H1 (cell line): Measurements from ENCODE around the gene PKD1L1. TPM values are rescaled to one million over a fixed set of nuclear protein-coding genes. Genes with fewer than 3 reads are reported as not detected.

Source experiments
- CTCF ChIA-PET: fragments of 300-600 bp; sonication (Branson Sonifier 250); formaldehyde crosslinking; loops from one replicate; lab custom pipeline; 2021; ENCODE audit not compliant: partially characterized antibody; lab: Charles Lee
- POLR2A ChIA-PET: fragments of 300-600 bp; sonication (Branson Sonifier 250); formaldehyde crosslinking; loops from one replicate; lab custom pipeline; 2021; ENCODE audit warnings: inconsistent platforms; ENCODE audit not compliant: partially characterized antibody; lab: Charles Lee
- DNase-seq, 2 experiments: peaks; one replicate each; pipeline versions ENCODE4 v3.0.0 to v3.0.0-alpha.2; 2010 to 2022; ENCODE audit warnings: low spot score in 2 of 2, low read depth in 1 of 2, mixed read lengths in 1 of 2
- FAIRE-seq: peaks from 2 replicates; lab custom pipeline; 2011; peaks lifted over from hg19 to GRCh38; lab: Jason Lieb, UNC
- H2AFZ ChIP-seq: 2 replicates; pipeline ENCODE4 v1.8.1; 2012; ENCODE audit warnings: low read length, inconsistent platforms
- H2AK5ac ChIP-seq: 2 replicates; pipeline ENCODE4 v1.6.1; 2013; ENCODE audit warnings: low read depth, low read length
- H2BK120ac ChIP-seq: replicated peaks from 2 replicates; pipeline ENCODE3; 2013; ENCODE audit warnings: low read depth, low read length, inconsistent platforms
- H2BK12ac ChIP-seq: 2 replicates; pipeline ENCODE4 v1.6.1; 2013; ENCODE audit warnings: low read depth, low read length
- H2BK15ac ChIP-seq: 2 replicates; pipeline ENCODE4 v1.6.1; 2013; ENCODE audit warnings: low read length
- H2BK20ac ChIP-seq: 2 replicates; pipeline ENCODE4 v1.6.1; 2013; ENCODE audit warnings: low read length
- H2BK5ac ChIP-seq: 2 replicates; pipeline ENCODE4 v1.6.1; 2013; ENCODE audit warnings: low read depth, low read length
- H3K14ac ChIP-seq: 2 replicates; pipeline ENCODE4 v1.6.1; 2013; ENCODE audit warnings: inconsistent platforms; ENCODE audit not compliant: insufficient read length
- H3K18ac ChIP-seq: 2 replicates; pipeline ENCODE4 v1.6.1; 2013; ENCODE audit warnings: low read length; ENCODE audit errors: extremely low read depth
- H3K23ac ChIP-seq: 2 replicates; pipeline ENCODE4 v1.6.1; 2013; ENCODE audit warnings: inconsistent platforms; ENCODE audit not compliant: insufficient read length
- H3K23me2 ChIP-seq: 2 replicates; pipeline ENCODE4 v1.6.1; 2013; ENCODE audit warnings: low read depth, low read length
- H3K27ac ChIP-seq: 2 replicates; pipeline ENCODE4 v1.6.1; 2011; ENCODE audit warnings: low read depth, low read length, inconsistent platforms
- H3K27me3 ChIP-seq, 4 experiments: replicated peaks in 1 of 4; 1 replicate in 1 of 4; 2 replicates in 3 of 4; pipeline versions ENCODE4 v1.6.1 to v1.8.1; 2011 to 2013; ENCODE audit warnings: low read length in 3 of 4, mild to moderate bottlenecking in 3 of 4, inconsistent platforms in 2 of 4, mixed read lengths in 2 of 4, moderate library complexity in 1 of 4; ENCODE audit not compliant: control insufficient read depth in 3 of 4, insufficient read depth in 3 of 4; ENCODE audit errors: extremely low read depth in 1 of 4
- H3K36me3 ChIP-seq, 4 experiments: 2 replicates each; pipeline versions ENCODE4 v1.6.1 to v1.8.1; 2011 to 2013; ENCODE audit warnings: mild to moderate bottlenecking in 4 of 4, low read length in 3 of 4, moderate library complexity in 2 of 4, control low read depth in 1 of 4, inconsistent platforms in 1 of 4; ENCODE audit not compliant: insufficient read depth in 4 of 4, control insufficient read depth in 2 of 4
- H3K4ac ChIP-seq: replicated peaks from 2 replicates; pipeline ENCODE3; 2013; ENCODE audit warnings: low read length, low read depth, mixed read lengths, inconsistent platforms; ENCODE audit not compliant: insufficient read length
- H3K4me1 ChIP-seq, 4 experiments: replicated peaks in 1 of 4; 1 replicate in 1 of 4; 2 replicates in 3 of 4; pipeline versions ENCODE4 v1.6.1 to v1.8.1; 2011 to 2013; ENCODE audit warnings: low read length in 3 of 4, inconsistent platforms in 2 of 4, mixed read lengths in 1 of 4; ENCODE audit not compliant: insufficient read depth in 4 of 4, control insufficient read depth in 3 of 4
- H3K4me2 ChIP-seq, 2 experiments: 2 replicates each; pipeline versions ENCODE4 v1.6.1 to v1.8.1; 2011 to 2013; ENCODE audit warnings: low read depth in 2 of 2, low read length in 2 of 2, control low read depth in 1 of 2, inconsistent platforms in 1 of 2, mild to moderate bottlenecking in 1 of 2; ENCODE audit not compliant: insufficient read depth in 1 of 2
- H3K4me3 ChIP-seq, 4 experiments: fragments of 200-600, 300-600 bp in 1 of 4; sonication (generic), shearing (Covaris generic), sonication (Bioruptor Twin) in 1 of 4; 2 replicates each; pipeline versions ENCODE4 v1.5.1 to v1.8.1; 2011 to 2016; ENCODE audit warnings: low read length in 4 of 4, low read depth in 3 of 4, control low read depth in 2 of 4, inconsistent platforms in 2 of 4, mild to moderate bottlenecking in 2 of 4, mixed read lengths in 1 of 4, moderate library complexity in 1 of 4; ENCODE audit not compliant: insufficient read depth in 2 of 4; ENCODE audit errors: extremely low read depth in 1 of 4
- H3K56ac ChIP-seq: replicated peaks from 2 replicates; pipeline ENCODE3; 2013; ENCODE audit warnings: low read depth, mild to moderate bottlenecking, mixed read lengths, low read length, inconsistent platforms; ENCODE audit not compliant: insufficient read length
- H3K79me1 ChIP-seq: 2 replicates; pipeline ENCODE4 v1.6.1; 2013; ENCODE audit warnings: low read depth, low read length, control low read depth
- H3K79me2 ChIP-seq, 2 experiments: 2 replicates each; pipeline versions ENCODE4 v1.6.1 to v1.8.1; 2012 to 2013; ENCODE audit warnings: low read length in 2 of 2, mild to moderate bottlenecking in 2 of 2, inconsistent platforms in 1 of 2; ENCODE audit not compliant: insufficient read depth in 2 of 2, control insufficient read depth in 1 of 2
- H3K9ac ChIP-seq, 4 experiments: replicated peaks in 1 of 4; 1 replicate in 1 of 4; 2 replicates in 3 of 4; pipeline versions ENCODE4 v1.6.1 to v1.8.1; 2011 to 2013; ENCODE audit warnings: low read depth in 3 of 4, low read length in 3 of 4, control low read depth in 2 of 4, mild to moderate bottlenecking in 2 of 4, moderate library complexity in 2 of 4, inconsistent platforms in 1 of 4; ENCODE audit errors: extremely low read depth in 1 of 4
- H3K9me3 ChIP-seq, 2 experiments: 2 replicates each; pipeline versions ENCODE4 v1.6.1 to v1.8.1; 2012 to 2013; ENCODE audit warnings: mild to moderate bottlenecking in 2 of 2, moderate library complexity in 2 of 2, control low read depth in 1 of 2, inconsistent platforms in 1 of 2, low read depth in 1 of 2, low read length in 1 of 2, mixed read lengths in 1 of 2; ENCODE audit not compliant: insufficient read depth in 2 of 2
- H4K20me1 ChIP-seq, 2 experiments: replicated peaks in 1 of 2; 2 replicates each; pipeline versions ENCODE3 to v1.8.1; 2011 to 2013; ENCODE audit warnings: inconsistent platforms in 2 of 2, low read length in 2 of 2, mild to moderate bottlenecking in 1 of 2; ENCODE audit not compliant: insufficient read depth in 2 of 2, control insufficient read depth in 1 of 2
- H4K5ac ChIP-seq: 2 replicates; pipeline ENCODE4 v1.6.1; 2013; ENCODE audit warnings: low read length, low read depth, mixed read lengths, inconsistent platforms; ENCODE audit not compliant: insufficient read length
- H4K8ac ChIP-seq: 2 replicates; pipeline ENCODE4 v1.8.0; 2013; ENCODE audit warnings: mild to moderate bottlenecking, moderate library complexity, low read length, inconsistent platforms; ENCODE audit not compliant: insufficient read depth; ENCODE audit errors: extremely low read depth
- H4K91ac ChIP-seq: replicated peaks from 2 replicates; pipeline ENCODE3; 2013; ENCODE audit warnings: low read length, mixed read lengths, inconsistent platforms; ENCODE audit not compliant: insufficient read length
- ASH2L ChIP-seq: fragments of 200-600, 300-600 bp; sonication (generic); IDR thresholded peaks from one replicate; pipeline ENCODE4 v1.7.1; 2017; ENCODE audit warnings: low read length
- CHD1 ChIP-seq: IDR thresholded peaks from 2 replicates; pipeline ENCODE4 v1.6.1; 2012; ENCODE audit warnings: low read depth, low read length, improper control_type of control experiment
- GTF2F1 ChIP-seq: IDR thresholded peaks from 2 replicates; pipeline ENCODE4 v1.6.1; 2012; ENCODE audit warnings: low read depth, low read length, improper control_type of control experiment, borderline replicate concordance
- HDAC2 ChIP-seq, 2 experiments: fragments of 300-600 bp in 1 of 2; sonication (generic) in 1 of 2; IDR thresholded peaks; 2 replicates each; pipeline ENCODE4 v1.6.1; 2011 to 2012; ENCODE audit warnings: low read depth in 2 of 2, low read length in 2 of 2, mild to moderate bottlenecking in 2 of 2, moderate library complexity in 2 of 2, borderline replicate concordance in 1 of 2, inconsistent platforms in 1 of 2
- NANOG ChIP-seq: IDR thresholded peaks from 2 replicates; pipeline ENCODE4 v1.6.1; 2011; ENCODE audit warnings: low read length, low read depth, mild to moderate bottlenecking, inconsistent platforms; ENCODE audit not compliant: insufficient read depth, poor library complexity, severe bottlenecking
- POLR2A ChIP-seq, 2 experiments: IDR thresholded peaks; 1 replicate in 1 of 2; 2 replicates in 1 of 2; pipeline ENCODE4 v1.6.1; 2011; ENCODE audit warnings: low read depth in 2 of 2, low read length in 2 of 2, mild to moderate bottlenecking in 2 of 2; ENCODE audit errors: control extremely low read depth in 1 of 2
- TAF7 ChIP-seq: optimal IDR thresholded peaks from 2 replicates; pipeline ENCODE3; 2011; ENCODE audit warnings: low read depth, mild to moderate bottlenecking, inconsistent platforms, low read length, moderate library complexity, borderline replicate concordance
- WGBS, 2 experiments: shearing (Covaris generic) in 1 of 2; methylation state at CpG; one replicate each; pipeline versions ENCODE4 v1.1.6 to v1.1.7; 2013 to 2015; ENCODE audit warnings: low lambda C conversion rate in 2 of 2, mixed read lengths in 2 of 2, inconsistent platforms in 1 of 2, low coverage in 1 of 2, missing lambda C conversion rate in 1 of 2; ENCODE audit not compliant: insufficient replicate concordance in 2 of 2, insufficient coverage in 1 of 2, insufficient read length in 1 of 2; ENCODE audit errors: extremely low coverage in 1 of 2, missing lambda C conversion rate in 1 of 2; 5-methylcytosine and 5-hydroxymethylcytosine counted together
- polyA plus RNA-seq, 7 experiments: library from polyadenylated mRNA; depleted of rRNA in 3 of 7; stranded (reverse) in 5 of 7; unstranded in 2 of 7; fragments of >200 nt in 5 of 7; fragments of 200-250 nt in 2 of 7; gene quantifications; 1 replicate in 5 of 7; 2 replicates in 1 of 7; 4 replicates in 1 of 7; pipeline versions ENCODE4 v1.2.1 to v1.2.3, GENCODE V29; 2011 to 2013; ENCODE audit warnings: missing spikeins in 2 of 7, mixed read lengths in 2 of 7
- total RNA-seq: library from RNA; stranded (reverse); fragmentation: NEBNext Ultra II Directional; extraction: Animal tissue kit (Norgen Biotek cat#: 25700); gene quantifications from 2 replicates; pipeline ENCODE4 v1.2.1, GENCODE V29; 2021

PKD1L1 gene
- total and polyA plus RNA-seq, 2 of the 8 experiments (the other 6 are each of a cell fraction or from before 2014, with no cell fraction given) = 0.22 to 0.35 TPM

- no peak for FAIRE-seq
- CTCF ChIA-PET = interaction anchor here (0.6 to 2.5 kb wide), 5 partner anchors 13 to 302 kb away, joined by 3 to 5 read pairs (median 3); no protein-coding TSS in a partner anchor
Measured at GRCh38 chr7:47737601-47738000, 210.7 kb downstream of the PKD1L1 start.

More at GRCh38 chr7:47737601-47738000, 210.7 kb downstream of the PKD1L1 start:
- H3K27me3 ChIP-seq = peaks cover 0 to 2% (median 0%) of the 10 kb centered on the region in 4 experiments; a peak in 1 of 7 replicates
- H3K9me3 ChIP-seq = no peaks in the 10 kb centered on the region
- H3K4ac ChIP-seq = no peak overlapping the region
- no peak overlapping the region for H4K8ac ChIP-seq
- H2BK20ac ChIP-seq = peak overlapping the region; percentile 18; the same call in 1 of the 2 replicates
- 94% methylated on average over 4 of the region's 4 CpGs; no CpG with 5 or more reads in 1 of the 2 experiments for WGBS, 2 experiments
- H4K5ac ChIP-seq = no peak overlapping the region
- DNase-seq = no peak
- no peak overlapping the region for H2BK120ac ChIP-seq
- H3K14ac ChIP-seq = no peak overlapping the region
- H3K79me2 ChIP-seq = no peaks in the 10 kb centered on the region
- H3K36me3 ChIP-seq = no peaks in the 10 kb centered on the region
- no peak overlapping the region for H3K9ac ChIP-seq
- no peaks in the 10 kb centered on the region for H4K20me1 ChIP-seq
- no peak overlapping the region for H2AFZ ChIP-seq
- peaks cover 0 to 6% (median 3%) of the 10 kb centered on the region in 4 experiments; a peak in 2 of 7 replicates for H3K4me1 ChIP-seq
- H3K23ac ChIP-seq = no peak overlapping the region
- no peak overlapping the region for H2AK5ac ChIP-seq
- H3K4me2 ChIP-seq = no peak overlapping the region
- H3K4me3 ChIP-seq = no peak overlapping the region
- H3K79me1 ChIP-seq = no peaks in the 10 kb centered on the region
- no peak overlapping the region for H3K27ac ChIP-seq
- no peak overlapping the region for H2BK5ac ChIP-seq
- H3K18ac ChIP-seq = no peak overlapping the region
- TF ChIP-seq HDAC2 (IDR thresholded peaks at IDR 0.05; ENCODE audit: borderline replicate concordance in 1 of 2, low read depth in 2 of 2, low read length in 2 of 2) (no peak), TAF7 (no peak), POLR2A (IDR thresholded peaks at IDR 0.05; ENCODE audit: control extremely low read depth in 1 of 2, low read depth in 2 of 2, low read length in 2 of 2) (no peak), ASH2L (no peak), NANOG (no peak), CHD1 (no peak), GTF2F1 (no peak)
- H3K23me2 ChIP-seq = no peaks in the 10 kb centered on the region
- H2BK12ac ChIP-seq = no peak overlapping the region
- POLR2A ChIA-PET = no interaction called here
- H4K91ac ChIP-seq = no peak overlapping the region
- no peak overlapping the region for H3K56ac ChIP-seq
- H2BK15ac ChIP-seq = no peak overlapping the region
